AG09319 (cell line): Measurements from ENCODE around the gene SSBP4.

Experiments used
- DNase-seq: peaks from one replicate; pipeline ENCODE4 v3.0.0-alpha.2; 2010; ENCODE audit warnings: low read depth; ENCODE audit errors: extremely low read depth
- TF ChIP-seq, protein P1 (sequence below): IDR thresholded peaks from 2 replicates; pipeline ENCODE4 v1.5.1; 2011; ENCODE audit warnings: low read depth, mild to moderate bottlenecking, inconsistent platforms, low read length, moderate library complexity

The SSBP4 gene

GRCh38 chr19:18436671-18437490 is 17.7 kb downstream of the SSBP4 start:
- TF ChIP-seq, protein P1, sequence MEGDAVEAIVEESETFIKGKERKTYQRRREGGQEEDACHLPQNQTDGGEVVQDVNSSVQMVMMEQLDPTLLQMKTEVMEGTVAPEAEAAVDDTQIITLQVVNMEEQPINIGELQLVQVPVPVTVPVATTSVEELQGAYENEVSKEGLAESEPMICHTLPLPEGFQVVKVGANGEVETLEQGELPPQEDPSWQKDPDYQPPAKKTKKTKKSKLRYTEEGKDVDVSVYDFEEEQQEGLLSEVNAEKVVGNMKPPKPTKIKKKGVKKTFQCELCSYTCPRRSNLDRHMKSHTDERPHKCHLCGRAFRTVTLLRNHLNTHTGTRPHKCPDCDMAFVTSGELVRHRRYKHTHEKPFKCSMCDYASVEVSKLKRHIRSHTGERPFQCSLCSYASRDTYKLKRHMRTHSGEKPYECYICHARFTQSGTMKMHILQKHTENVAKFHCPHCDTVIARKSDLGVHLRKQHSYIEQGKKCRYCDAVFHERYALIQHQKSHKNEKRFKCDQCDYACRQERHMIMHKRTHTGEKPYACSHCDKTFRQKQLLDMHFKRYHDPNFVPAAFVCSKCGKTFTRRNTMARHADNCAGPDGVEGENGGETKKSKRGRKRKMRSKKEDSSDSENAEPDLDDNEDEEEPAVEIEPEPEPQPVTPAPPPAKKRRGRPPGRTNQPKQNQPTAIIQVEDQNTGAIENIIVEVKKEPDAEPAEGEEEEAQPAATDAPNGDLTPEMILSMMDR: no peak
- DNase-seq: no peak

DNA sequence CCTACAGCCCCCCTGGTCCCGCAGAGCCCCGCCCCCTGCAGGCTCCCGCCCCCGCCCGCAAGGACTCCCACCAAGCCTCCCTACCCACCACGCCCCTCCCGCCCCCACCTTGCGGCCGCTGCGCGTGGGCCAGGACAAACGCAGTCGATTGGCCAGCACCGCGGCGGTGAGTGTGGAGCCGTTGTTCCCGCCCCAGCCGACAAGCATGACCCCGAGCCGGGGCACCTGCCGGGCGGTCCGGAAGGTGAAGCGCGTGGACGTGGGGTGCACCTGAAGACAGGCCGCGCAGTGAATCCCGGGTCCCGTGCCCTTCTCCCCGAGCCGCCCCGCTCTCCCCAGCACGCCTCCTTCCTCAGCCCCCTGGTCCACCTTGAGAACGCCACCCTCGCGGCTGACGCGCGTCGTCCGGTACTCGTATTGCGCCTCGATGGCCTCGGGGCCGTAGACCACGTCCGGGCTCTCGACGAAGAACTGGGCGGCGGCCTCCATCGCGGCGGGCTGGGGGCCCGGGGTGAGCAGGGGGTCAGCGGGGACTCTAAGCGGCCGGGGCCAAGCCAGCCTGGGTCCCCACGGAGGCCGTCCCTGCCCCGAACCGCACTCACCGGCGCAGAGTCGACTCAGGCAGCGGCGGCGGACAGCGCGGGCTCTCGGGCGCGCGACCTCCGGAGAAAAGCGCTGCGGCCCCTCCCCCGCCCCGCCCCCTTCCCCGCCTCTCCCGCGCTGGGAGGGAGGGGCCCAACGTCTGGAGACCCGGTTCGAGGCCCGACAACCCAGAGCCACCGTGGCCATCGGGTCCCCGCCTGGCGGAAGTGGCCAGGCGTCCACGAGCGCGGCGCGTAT is 18.5 kb downstream of the SSBP4 start, which contains the start of gene ISYNA1:
Gene ISYNA1, minus strand, starts transcription at position 643 of the 840 bp plus-strand sequence. Its CDS starts 154 bp downstream, at position 489.
- no peak for DNase-seq
- TF ChIP-seq, protein P1: no peak

- TF ChIP-seq, protein P1: no peak
- no peak for DNase-seq
Observed at GRCh38 chr19:18438331-18439024, 19.3 kb downstream of the SSBP4 start.

GRCh38 chr19:18439025-18439909 is 20.1 kb downstream of the SSBP4 start:
- DNase-seq: no peak
- TF ChIP-seq, protein P1: no peak

GRCh38 chr19:18439910-18440237 is 20.7 kb downstream of the SSBP4 start:
- no peak for DNase-seq
- TF ChIP-seq, protein P1: no peak

- TF ChIP-seq, protein P1: peak; percentile 30
- no peak for DNase-seq
Observed at GRCh38 chr19:18440415-18440877, 21.2 kb downstream of the SSBP4 start.
